GM12801 (cell line): ENCODE data around the gene C1orf53.

Experiments
- CTCF ChIP-seq: IDR thresholded peaks from one replicate; pipeline ENCODE4 v1.5.1; 2011; ENCODE audit warnings: control low read depth; ENCODE audit not compliant: insufficient read length; ENCODE audit errors: extremely low read depth

Gene C1orf53

DNA sequence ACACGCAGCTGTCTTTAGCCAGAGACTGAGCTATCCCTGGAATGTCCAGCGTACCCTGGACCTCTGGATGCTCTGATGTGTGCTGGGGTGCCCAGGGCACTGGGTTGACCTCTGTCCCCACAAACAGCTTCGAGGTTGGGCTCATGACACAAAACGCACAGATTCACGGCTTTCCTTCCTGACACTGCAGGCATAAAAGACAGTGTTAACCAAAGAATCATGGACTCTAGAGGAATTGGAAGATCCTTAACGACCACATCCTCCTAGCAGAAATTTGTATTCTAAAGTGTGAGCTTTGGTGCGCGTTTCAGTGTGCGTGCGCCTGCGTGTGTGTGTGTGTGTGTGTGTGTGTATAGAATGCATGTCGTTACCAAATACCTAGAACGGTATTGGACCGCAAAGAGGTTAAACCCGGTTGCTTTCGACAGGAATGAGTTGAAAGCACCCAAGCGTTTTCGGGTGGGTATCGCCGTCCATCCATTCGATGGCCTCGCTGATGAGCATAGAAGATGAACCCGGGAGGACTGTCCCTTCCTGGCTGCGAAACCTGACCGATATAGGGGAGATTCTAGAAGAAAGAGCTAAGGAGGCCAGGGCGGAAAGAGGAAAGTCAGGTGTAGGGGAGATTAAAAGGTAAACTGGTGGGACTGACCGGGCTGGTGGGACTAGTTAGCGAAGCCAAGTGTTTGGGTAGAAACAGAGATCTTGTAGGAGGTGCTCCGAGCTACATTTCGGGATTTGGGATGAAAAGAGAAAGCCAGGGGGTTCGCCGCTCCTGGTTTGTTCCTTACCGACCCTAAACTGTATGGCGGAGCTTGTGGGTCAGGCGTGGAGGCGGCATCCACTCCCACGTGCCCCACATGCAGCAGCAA lies 7.9 kb downstream of the C1orf53 start:
- TF ChIP-seq CTCF, result no peak

- no peak for TF ChIP-seq CTCF
Measured at GRCh38 chr1:197911111-197911856, 8.9 kb downstream of the C1orf53 start.

DNA sequence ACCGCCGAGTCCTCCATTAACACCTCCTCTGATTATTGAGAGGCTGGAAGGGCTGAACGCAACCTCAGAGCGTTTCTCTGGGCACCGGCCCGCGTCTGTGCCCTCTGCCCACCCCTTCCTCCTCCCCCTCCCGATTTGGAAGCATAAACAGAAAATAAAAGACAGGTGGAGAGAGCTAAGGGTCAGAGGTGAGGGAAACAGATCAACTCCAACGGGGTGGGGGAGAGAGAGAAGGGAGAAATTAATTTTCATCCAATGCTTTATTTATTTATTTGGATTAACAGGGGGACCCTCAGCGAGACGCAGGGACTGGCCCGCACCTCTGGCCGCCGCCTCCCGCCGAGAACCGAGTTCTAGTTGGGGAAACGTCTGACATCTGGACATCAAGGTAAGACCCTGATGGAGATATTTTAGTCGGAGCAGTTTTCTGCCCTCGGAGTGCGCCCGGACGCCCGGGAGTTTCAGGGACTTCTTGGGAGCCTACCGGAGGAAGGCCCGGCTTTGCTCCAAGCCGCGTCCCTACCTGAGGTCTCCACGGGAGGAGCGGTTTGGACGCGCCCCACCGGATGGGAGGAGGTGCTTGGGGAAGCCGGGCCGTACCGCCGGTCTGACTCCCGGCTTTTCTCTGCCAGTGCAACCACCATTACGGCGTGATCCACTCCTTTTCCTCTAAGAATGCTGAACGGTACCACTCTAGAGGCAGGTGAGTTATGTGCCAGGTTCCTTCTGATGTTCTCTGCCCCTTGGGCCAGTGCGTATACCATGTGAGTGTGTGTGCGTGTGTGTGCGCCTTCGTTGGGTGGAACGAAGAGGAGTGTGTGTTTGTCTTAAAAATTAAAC lies 9.6 kb downstream of the C1orf53 start:
- TF ChIP-seq CTCF, result no peak

GRCh38 chr1:197912739-197913494 lies 10.5 kb downstream of the C1orf53 start:
- TF ChIP-seq CTCF, result no peak

- TF ChIP-seq CTCF, result no peak
Measured at GRCh38 chr1:197913495-197914276, 11.3 kb downstream of the C1orf53 start.

GRCh38 chr1:197914510-197914909 lies 12.1 kb downstream of the C1orf53 start:
- TF ChIP-seq CTCF, result no peak
